Psoas muscle (tissue), 8 donors: ENCODE data around the gene IL1F10. TPM values are rescaled to one million over a fixed set of nuclear protein-coding genes. Genes with fewer than 3 reads are reported as not detected.

Experiments used
- ATAC-seq, 4 donors: fragments of 200-7000 bp; cut with Tn5 transposase; one replicate each; pipeline ENCODE4 v1.9.1; 2020; ENCODE audit warnings: moderate library complexity in 3 of 4, mild to moderate bottlenecking in 2 of 4
- DNase-seq, 2 donors: peaks; one replicate each; pipeline ENCODE4 v3.0.0-alpha.2; 2020
- H3K27ac ChIP-seq: fragments of 200-600 bp; one replicate; pipeline ENCODE4 v1.8.0; 2022
- H3K27me3 ChIP-seq, 3 donors: fragments of 200-600 bp in 1 of 3; one replicate each; pipeline versions ENCODE4 v1.6.1 to v1.8.0; 2013 to 2022; ENCODE audit warnings: low read length in 2 of 3, mild to moderate bottlenecking in 2 of 3, moderate library complexity in 1 of 3; ENCODE audit not compliant: insufficient read depth in 3 of 3
- H3K36me3 ChIP-seq, 2 donors: fragments of 200-600 bp in 1 of 2; one replicate each; pipeline versions ENCODE4 v1.6.1 to v1.8.0; 2013 to 2022; ENCODE audit warnings: low read depth in 1 of 2, mild to moderate bottlenecking in 1 of 2, moderate library complexity in 1 of 2; ENCODE audit not compliant: insufficient read depth in 1 of 2
- H3K4me1 ChIP-seq: fragments of 200-600 bp; one replicate; pipeline ENCODE4 v1.8.0; 2022
- H3K4me3 ChIP-seq: fragments of 200-600 bp; one replicate; pipeline ENCODE4 v1.8.0; 2022; ENCODE audit warnings: mild to moderate bottlenecking
- H3K9me3 ChIP-seq: fragments of 200-600 bp; one replicate; pipeline ENCODE4 v1.8.0; 2022
- WGBS, 3 donors: extraction: QIAGEN DNeasy Blood & Tissue Kit; methylation state at CpG; one replicate each; pipeline versions ENCODE4 v1.1.6 to v1.1.7; 2013; 5-methylcytosine and 5-hydroxymethylcytosine counted together
- intact Hi-C, 2 donors: fragments of 100-400 bp; cut with DNase I; formaldehyde crosslinking; loops; one replicate each; pipeline versions ENCODE4 v1.11.0 to v1.14.2; 2022
- polyA plus RNA-seq, 3 donors: library from polyadenylated mRNA; stranded (reverse); fragments of 200-250 nt; gene quantifications; one replicate each; pipeline ENCODE4 v1.2.3, GENCODE V29; 2013
- total RNA-seq, 4 donors: library from RNA; stranded (reverse); fragmentation: NEBNext Ultra II Directional in 2 of 4; extraction: Animal tissue kit (Norgen Biotek cat#: 25700) in 2 of 4; gene quantifications; one replicate each; pipeline versions ENCODE4 v1.2.1 to v1.2.4, GENCODE V29; 2021 to 2023
- TF ChIP-seq, protein P1 (sequence below): fragments of 200-600 bp; IDR thresholded peaks from one replicate; pipeline ENCODE4 v1.8.0; 2022; ENCODE audit warnings: antibody characterized with exemption
- donor health status: healthy with polysubstance abuse.
- donor health status: DM: no; HTN: no; CAD: no; lungs with moderate emphysema.
- donor health status: Bipolar disorder and iron deficiency.
- donor health status: healthy.
- donor health status: DM: yes; HTN: yes; CAD: no.
- donor health status: DM: no; HTN: no; CAD: no.
- donor health status: DM: no; HTN: no; CAD: no.
- donor health status: DM: yes; HTN: yes; CAD: no.

IL1F10 gene
- total and polyA plus RNA-seq, 7 donors: not detected

DNA sequence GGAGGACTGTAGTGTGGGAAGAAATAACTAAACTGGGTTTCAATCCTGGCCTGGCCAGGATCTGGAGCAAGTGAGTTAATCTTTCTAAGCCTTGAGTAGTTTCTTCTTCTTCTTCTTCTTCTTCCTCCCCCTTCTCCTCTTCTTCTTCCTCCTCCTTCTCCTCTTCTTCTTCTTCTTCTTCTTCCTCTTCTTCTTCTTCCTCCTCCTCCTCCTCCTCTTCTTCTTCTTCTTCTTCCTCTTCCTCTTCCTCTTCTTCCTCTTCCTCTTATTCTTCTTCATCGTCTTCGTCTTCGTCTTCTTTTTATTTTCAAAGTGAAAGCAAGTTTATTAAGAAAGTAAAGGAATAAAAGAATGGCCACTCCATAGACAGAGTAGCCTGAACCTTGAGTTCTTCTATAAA is 53.1 kb downstream of the IL1F10 start:
- Histone ChIP-seq H3K27me3 (no peaks in the 10 kb centered on the region), H3K4me1 (no peaks in the 10 kb centered on the region), H3K36me3 (no peaks in the 10 kb centered on the region), H3K27ac (no peak overlapping the region), H3K4me3 (no peak overlapping the region), H3K9me3 (no peaks in the 10 kb centered on the region)
- TF ChIP-seq, protein P1, sequence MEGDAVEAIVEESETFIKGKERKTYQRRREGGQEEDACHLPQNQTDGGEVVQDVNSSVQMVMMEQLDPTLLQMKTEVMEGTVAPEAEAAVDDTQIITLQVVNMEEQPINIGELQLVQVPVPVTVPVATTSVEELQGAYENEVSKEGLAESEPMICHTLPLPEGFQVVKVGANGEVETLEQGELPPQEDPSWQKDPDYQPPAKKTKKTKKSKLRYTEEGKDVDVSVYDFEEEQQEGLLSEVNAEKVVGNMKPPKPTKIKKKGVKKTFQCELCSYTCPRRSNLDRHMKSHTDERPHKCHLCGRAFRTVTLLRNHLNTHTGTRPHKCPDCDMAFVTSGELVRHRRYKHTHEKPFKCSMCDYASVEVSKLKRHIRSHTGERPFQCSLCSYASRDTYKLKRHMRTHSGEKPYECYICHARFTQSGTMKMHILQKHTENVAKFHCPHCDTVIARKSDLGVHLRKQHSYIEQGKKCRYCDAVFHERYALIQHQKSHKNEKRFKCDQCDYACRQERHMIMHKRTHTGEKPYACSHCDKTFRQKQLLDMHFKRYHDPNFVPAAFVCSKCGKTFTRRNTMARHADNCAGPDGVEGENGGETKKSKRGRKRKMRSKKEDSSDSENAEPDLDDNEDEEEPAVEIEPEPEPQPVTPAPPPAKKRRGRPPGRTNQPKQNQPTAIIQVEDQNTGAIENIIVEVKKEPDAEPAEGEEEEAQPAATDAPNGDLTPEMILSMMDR: no peak
- WGBS, 3 donors: 65 to 85% (median 73%) methylated on average over 3 of the region's 3 CpGs
- intact Hi-C loops: no loop called here
- no peak for ATAC-seq
- no peak for DNase-seq

DNA sequence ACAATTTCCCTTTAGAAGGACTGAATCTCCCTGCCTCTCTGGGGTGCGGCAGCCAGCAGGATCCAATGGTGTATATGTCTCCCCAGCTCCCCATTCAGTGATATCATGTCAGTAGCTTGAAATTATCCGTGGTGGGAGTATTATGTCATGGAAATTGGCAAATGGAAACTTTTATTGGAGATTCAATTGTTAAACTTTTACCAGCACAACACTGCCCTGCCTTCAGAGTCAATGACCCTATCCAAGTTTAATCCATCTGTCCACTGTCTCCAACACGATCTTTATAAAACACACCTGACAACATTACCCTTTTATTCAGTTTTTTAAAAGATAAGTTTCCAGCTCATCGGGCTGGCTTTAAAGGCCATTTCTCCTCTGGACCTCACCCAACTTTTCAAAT is 54.6 kb downstream of the IL1F10 start:
- H3K9me3 ChIP-seq: no peaks in the 10 kb centered on the region
- DNase-seq (no peak), ATAC-seq (no peak)
- no peak overlapping the region for H3K4me3 ChIP-seq
- WGBS, 3 donors: 52 to 62% (median 57%) methylated on average over 4 of the region's 4 CpGs
- intact Hi-C loops: no loop called here
- H3K4me1 ChIP-seq: no peaks in the 10 kb centered on the region
- TF ChIP-seq, protein P1: no peak
- H3K27ac ChIP-seq: no peak overlapping the region
- H3K27me3 ChIP-seq: no peaks in the 10 kb centered on the region
- H3K36me3 ChIP-seq: no peaks in the 10 kb centered on the region

DNA sequence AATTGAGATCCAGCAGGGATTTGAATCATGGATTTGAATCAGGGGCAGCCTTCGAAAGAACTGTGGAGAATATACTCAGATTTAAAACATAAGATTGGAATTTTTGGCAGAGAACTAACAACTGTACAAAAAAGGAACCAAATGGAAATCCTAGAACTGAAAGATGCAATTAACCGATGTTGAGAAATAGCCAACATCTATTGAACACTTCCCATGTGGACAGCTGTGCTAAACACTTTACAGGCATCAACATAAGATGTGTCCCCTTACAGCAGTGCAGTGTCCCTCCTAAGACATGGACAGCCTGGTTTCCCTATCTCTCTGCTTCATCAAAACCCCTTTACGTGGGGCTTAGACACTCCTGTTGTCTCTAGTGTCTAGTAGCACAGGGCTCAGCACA is 56.0 kb downstream of the IL1F10 start:
- H3K4me1 ChIP-seq: no peaks in the 10 kb centered on the region
- no peak overlapping the region for H3K27ac ChIP-seq
- WGBS, 3 donors: 72 to 81% (median 74%) methylated on average over 3 of the region's 3 CpGs
- no peaks in the 10 kb centered on the region for H3K9me3 ChIP-seq
- no peaks in the 10 kb centered on the region for H3K27me3 ChIP-seq
- intact Hi-C loops: no loop called here
- ATAC-seq (no peak), DNase-seq (no peak)
- no peaks in the 10 kb centered on the region for H3K36me3 ChIP-seq
- TF ChIP-seq, protein P1: no peak
- no peak overlapping the region for H3K4me3 ChIP-seq

DNA sequence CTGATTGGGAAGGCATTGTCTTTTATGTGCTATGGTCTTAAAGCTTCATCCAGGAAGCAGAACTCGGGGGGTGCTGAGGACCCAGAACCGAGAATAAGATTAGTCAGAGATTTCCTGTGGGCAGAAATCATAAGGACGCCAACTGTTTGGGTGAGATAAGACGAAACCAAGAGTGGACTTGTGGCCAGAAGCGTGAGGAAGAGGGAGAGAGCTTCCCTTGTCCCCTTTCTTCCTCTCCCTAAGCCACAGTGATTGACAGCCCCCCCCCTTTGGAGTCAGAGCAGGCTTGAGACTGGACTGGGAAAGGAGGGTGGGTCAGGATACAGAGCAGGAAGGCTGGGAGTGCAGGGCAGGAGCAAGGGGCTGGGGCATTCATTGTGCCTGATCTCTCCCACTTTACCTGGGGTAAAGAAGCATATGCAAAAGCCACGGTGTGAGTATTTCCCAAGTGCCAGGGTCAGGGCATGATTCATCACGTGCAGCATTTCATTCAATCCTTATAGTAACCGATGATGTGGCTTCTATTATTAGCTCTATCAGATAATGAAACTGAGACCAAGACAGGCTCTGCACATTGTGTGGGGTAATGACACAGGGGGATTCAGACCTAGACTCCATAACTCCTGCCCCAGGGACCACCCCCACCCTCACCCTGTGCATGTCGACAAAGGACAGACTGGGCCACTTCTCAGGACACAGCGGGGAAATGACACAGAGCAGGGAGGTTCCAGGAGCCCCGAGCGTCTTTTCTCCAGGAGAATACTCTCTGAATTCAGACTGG is 56.6 kb downstream of the IL1F10 start:
- no peak overlapping the region for H3K4me3 ChIP-seq
- DNase-seq (no peak), ATAC-seq (peak; percentile 72 to 85 (median 79))
- H3K36me3 ChIP-seq: no peaks in the 10 kb centered on the region
- TF ChIP-seq, protein P1: no peak
- H3K4me1 ChIP-seq: no peaks in the 10 kb centered on the region
- no peaks in the 10 kb centered on the region for H3K9me3 ChIP-seq
- WGBS, 3 donors: 58 to 64% (median 63%) methylated on average over 12 of the region's 12 CpGs
- intact Hi-C loops: no loop called here
- H3K27me3 ChIP-seq: no peaks in the 10 kb centered on the region
- no peak overlapping the region for H3K27ac ChIP-seq

Other genes starting within 250 kb of the IL1F10 start
- gene IL1B, start 231.2 kb upstream of the IL1F10 start, total RNA-seq: under 1 TPM in 3 of 4 donors, not detected in 1; 0.25 to 0.42 (median 0.28) TPM
- gene IL1B, start 231.2 kb upstream of the IL1F10 start, polyA plus RNA-seq: under 1 TPM; 0.06 to 0.38 (median 0.25) TPM
- gene IL37, start 156.8 kb upstream of the IL1F10 start, total RNA-seq: not detected
- not detected for gene IL37, start 156.8 kb upstream of the IL1F10 start, polyA plus RNA-seq
- gene IL36G, start 90.0 kb upstream of the IL1F10 start, total RNA-seq: not detected
- gene IL36G, start 90.0 kb upstream of the IL1F10 start, polyA plus RNA-seq: not detected
- gene IL36A, start 62.5 kb upstream of the IL1F10 start, total RNA-seq: not detected
- gene IL36A, start 62.5 kb upstream of the IL1F10 start, polyA plus RNA-seq: not detected
- gene IL36B, start 15.1 kb upstream of the IL1F10 start, total RNA-seq: not detected
- not detected for gene IL36B, start 15.1 kb upstream of the IL1F10 start, polyA plus RNA-seq
- not detected for gene IL36RN, start 8.8 kb upstream of the IL1F10 start, total RNA-seq
- not detected for gene IL36RN, start 8.8 kb upstream of the IL1F10 start, polyA plus RNA-seq
- 1 to 10 TPM in 1 of 4 donors, under 1 TPM in 2, not detected in 1; 0.19 to 2.0 (median 0.24) TPM for gene IL1RN, start 59.6 kb downstream of the IL1F10 start, total RNA-seq
- under 1 TPM; 0.09 to 0.53 (median 0.23) TPM for gene IL1RN, start 59.6 kb downstream of the IL1F10 start, polyA plus RNA-seq
- gene PSD4, start 106.0 kb downstream of the IL1F10 start, total RNA-seq: 1 to 10 TPM in 3 of 4 donors, under 1 TPM in 1; 0.76 to 1.7 (median 1.3) TPM
- gene PSD4, start 106.0 kb downstream of the IL1F10 start, polyA plus RNA-seq: under 1 TPM; 0.35 to 0.87 (median 0.82) TPM
- gene PAX8, start 211.0 kb downstream of the IL1F10 start, total RNA-seq: under 1 TPM in 3 of 4 donors, not detected in 1; 0.19 to 0.36 (median 0.34) TPM
- gene PAX8, start 211.0 kb downstream of the IL1F10 start, polyA plus RNA-seq: 1 to 10 TPM in 1 of 3 donors, under 1 TPM in 2; 0.12 to 3.1 (median 0.78) TPM